Heart left ventricle (tissue), 13 donors: ENCODE results near the gene SLC9A9.

Experiments
- CTCF ChIP-seq, 12 donors: fragments of 200-600 bp; sonication (generic) in 4 of 12; IDR thresholded peaks; one replicate each; pipeline versions ENCODE4 v1.5.0 to v1.8.0; 2018 to 2022; ENCODE audit warnings: antibody characterized with exemption in 12 of 12, mild to moderate bottlenecking in 5 of 12
- POLR2A ChIP-seq, 2 donors: fragments of 450-650 bp; IDR thresholded peaks; one replicate each; pipeline ENCODE4 v1.6.1; 2017; ENCODE audit warnings: antibody characterized with exemption in 2 of 2, mild to moderate bottlenecking in 2 of 2, moderate library complexity in 2 of 2
- donor health status: ischemic (EF 13 %, LVEDD 7.1; RV severe dilation, severe dysfunction).
- donor health status: DM: no; HTN: yes; CAD: no.
- donor health status: DM: no; HTN: no; CAD: no.
- donor health status: ischemic (EF 25% LVEDD 6.9; RV normal size, moderate dysfunction).
- donor health status: ischemic (EF 25% LVEDD 5.7; RV mildly dilated, moderate dysfunction).
- donor health status: ischemic (EF 35%, LVEDD 5.7; RV mildly dilated, moderate dysfunction).
- donor health status: nonischemic (EF 11% LVEDD 7.7; RV severe dilation, severe dysfunction).
- donor health status: DM: yes; HTN: yes; CAD: no.
- donor health status: PGD.
- donor health status: ischemic (EF 29% LVEDD 5.4; RV normal size, mild dysfunction).
- donor health status: nonischemic (EF 23%, LVEDD 6.1; RV moderate dilation, normal function).

GRCh38 chr3:143771258-143771657, 77.0 kb downstream of the SLC9A9 start:
- no peak for TF ChIP-seq POLR2A (IDR thresholded peaks at IDR 0.05)
- no peak for TF ChIP-seq CTCF (IDR thresholded peaks at IDR 0.05)
